Thyroid gland (tissue), 4 donors: ENCODE data around the gene OFD1. TPM values are rescaled to one million over a fixed set of nuclear protein-coding genes. Genes with fewer than 3 reads are reported as not detected.

ENCODE experiments used
- DNase-seq, 2 donors: peaks; one replicate each; pipeline ENCODE4 v3.0.0-alpha.2; 2019
- H3K27ac ChIP-seq, 3 donors: fragments of 200-600 bp; sonication (generic); 1 replicate in 2 of 3; 2 replicates in 1 of 3; pipeline ENCODE4 v1.5.1; 2016 to 2019; ENCODE audit warnings: mild to moderate bottlenecking in 1 of 3, moderate library complexity in 1 of 3
- H3K27me3 ChIP-seq: fragments of 200-600 bp; sonication (generic); one replicate; pipeline ENCODE4 v1.5.1; 2019
- H3K36me3 ChIP-seq, 2 donors: fragments of 200-600 bp; sonication (generic); one replicate each; pipeline ENCODE4 v1.5.1; 2016 to 2019
- H3K4me1 ChIP-seq, 2 donors: fragments of 200-600 bp; sonication (generic); one replicate each; pipeline ENCODE4 v1.5.1; 2017 to 2019
- H3K4me3 ChIP-seq, 3 donors: fragments of 200-600 bp; sonication (generic); replicated peaks in 1 of 3; 1 replicate in 2 of 3; 2 replicates in 1 of 3; pipeline ENCODE4 v1.5.1; 2016; ENCODE audit warnings: mild to moderate bottlenecking in 1 of 3
- H3K9me3 ChIP-seq: fragments of 200-600 bp; sonication (generic); one replicate; pipeline ENCODE4 v1.5.1; 2017
- CTCF ChIP-seq, 6 experiments: fragments of 200-600 bp in 3 of 6; fragments of 450-650 bp in 3 of 6; sonication (generic) in 3 of 6; IDR thresholded peaks; one replicate each; pipeline ENCODE4 v1.5.1; 2016 to 2019; ENCODE audit warnings: antibody characterized with exemption in 6 of 6, mild to moderate bottlenecking in 2 of 6, inconsistent platforms in 1 of 6, moderate library complexity in 1 of 6
- POLR2A ChIP-seq, 2 donors: fragments of 450-650 bp; IDR thresholded peaks; one replicate each; pipeline ENCODE4 v1.6.1; 2017; ENCODE audit warnings: antibody characterized with exemption in 2 of 2, mild to moderate bottlenecking in 2 of 2, moderate library complexity in 1 of 2
- WGBS, 2 donors: methylation state at CpG; one replicate each; pipeline ENCODE4 v1.1.5; 2017; 5-methylcytosine and 5-hydroxymethylcytosine counted together
- intact Hi-C: fragments of 100-400 bp; cut with DNase I; formaldehyde crosslinking; loops from one replicate; pipeline ENCODE4 v1.15.1; 2023
- total RNA-seq, 4 donors: library from RNA; depleted of rRNA; stranded (reverse); fragments of >200 nt; gene quantifications; one replicate each; pipeline ENCODE4 v1.2.3, GENCODE V29; 2016

The OFD1 gene
- total RNA-seq, 4 donors from 2014 or later, result 33.6 to 46.0 (median 43.5) TPM

- 89 to 100% methylated on average over 1 of the region's 1 CpG for WGBS, 2 donors
- Histone ChIP-seq H3K27ac (no peak overlapping the region), H3K4me1 (peaks cover 4 to 10% of the 10 kb centered on the region in 2 donors), H3K27me3 (no peaks in the 10 kb centered on the region), H3K4me3 (no peak overlapping the region), H3K36me3 (no peaks in the 10 kb centered on the region), H3K9me3 (no peaks in the 10 kb centered on the region)
- intact Hi-C loops, result no loop called here
- DNase-seq, result no peak
- no peak for TF ChIP-seq CTCF (IDR thresholded peaks at IDR 0.05)
- TF ChIP-seq POLR2A (IDR thresholded peaks at IDR 0.05), result no peak
Measured at GRCh38 chrX:13697976-13698375, 36.6 kb upstream of the OFD1 start.

- Histone ChIP-seq H3K4me3 (no peak overlapping the region), H3K27me3 (no peaks in the 10 kb centered on the region), H3K4me1 (peaks cover 4 to 15% of the 10 kb centered on the region in 2 donors), H3K36me3 (no peaks in the 10 kb centered on the region), H3K27ac (no peak overlapping the region), H3K9me3 (no peaks in the 10 kb centered on the region)
- no peak for DNase-seq
- 70 to 78% methylated on average over 1 of the region's 1 CpG for WGBS, 2 donors
- intact Hi-C loops, result no loop called here
- TF ChIP-seq POLR2A (IDR thresholded peaks at IDR 0.05) (no peak), CTCF (IDR thresholded peaks at IDR 0.05) (no peak)
Measured at GRCh38 chrX:13698432-13698831, 36.1 kb upstream of the OFD1 start.

- Histone ChIP-seq H3K9me3 (no peaks in the 10 kb centered on the region), H3K4me3 (no peak overlapping the region), H3K27ac (no peak overlapping the region), H3K27me3 (no peaks in the 10 kb centered on the region), H3K4me1 (peaks cover 4 to 13% of the 10 kb centered on the region in 2 donors), H3K36me3 (no peaks in the 10 kb centered on the region)
- 79 to 83% methylated on average over 7 of the region's 7 CpGs for WGBS, 2 donors
- no peak for DNase-seq
- TF ChIP-seq CTCF (IDR thresholded peaks at IDR 0.05) (no peak), POLR2A (IDR thresholded peaks at IDR 0.05) (no peak)
- intact Hi-C loops, result no loop called here
Measured at GRCh38 chrX:13699183-13699826, 35.2 kb upstream of the OFD1 start.

GRCh38 chrX:13700380-13700779, 34.2 kb upstream of the OFD1 start:
- H3K4me3 ChIP-seq, result no peak overlapping the region
- peaks cover 4 to 13% of the 10 kb centered on the region in 2 donors for H3K4me1 ChIP-seq
- WGBS, 2 donors, result 74 to 77% methylated on average over 4 of the region's 4 CpGs
- H3K27me3 ChIP-seq, result no peaks in the 10 kb centered on the region
- DNase-seq, result no peak
- H3K27ac ChIP-seq, result no peak overlapping the region
- no peaks in the 10 kb centered on the region for H3K36me3 ChIP-seq
- TF ChIP-seq CTCF (IDR thresholded peaks at IDR 0.05), result no peak
- no peak for TF ChIP-seq POLR2A (IDR thresholded peaks at IDR 0.05)
- H3K9me3 ChIP-seq, result no peaks in the 10 kb centered on the region
- intact Hi-C loops, result no loop called here

- TF ChIP-seq POLR2A (IDR thresholded peaks at IDR 0.05) (no peak), CTCF (IDR thresholded peaks at IDR 0.05) (no peak)
- 85 to 90% methylated on average over 5 of the region's 5 CpGs for WGBS, 2 donors
- H3K27ac ChIP-seq, result no peak overlapping the region
- intact Hi-C loops, result no loop called here
- no peaks in the 10 kb centered on the region for H3K36me3 ChIP-seq
- no peaks in the 10 kb centered on the region for H3K9me3 ChIP-seq
- H3K4me3 ChIP-seq, result no peak overlapping the region
- H3K4me1 ChIP-seq, result peaks cover 4 to 13% of the 10 kb centered on the region in 2 donors
- DNase-seq, result peak in 1 of 2 donors; percentile 10
- H3K27me3 ChIP-seq, result no peaks in the 10 kb centered on the region
Measured at GRCh38 chrX:13702111-13702789, 32.3 kb upstream of the OFD1 start.
